Glomerular visceral epithelial cell (primary cell): ENCODE data around the gene S100A16.
"Not testable (repeated sequence)": the region's sequence is repeated elsewhere in the genome, so short reads cannot be mapped to it uniquely, and the experiment has no call there.

Experiments
- DNase-seq: peaks from one replicate; pipeline ENCODE4 v3.0.0-alpha.2; 2016; ENCODE audit errors: extremely low spot score

Gene S100A16

DNA sequence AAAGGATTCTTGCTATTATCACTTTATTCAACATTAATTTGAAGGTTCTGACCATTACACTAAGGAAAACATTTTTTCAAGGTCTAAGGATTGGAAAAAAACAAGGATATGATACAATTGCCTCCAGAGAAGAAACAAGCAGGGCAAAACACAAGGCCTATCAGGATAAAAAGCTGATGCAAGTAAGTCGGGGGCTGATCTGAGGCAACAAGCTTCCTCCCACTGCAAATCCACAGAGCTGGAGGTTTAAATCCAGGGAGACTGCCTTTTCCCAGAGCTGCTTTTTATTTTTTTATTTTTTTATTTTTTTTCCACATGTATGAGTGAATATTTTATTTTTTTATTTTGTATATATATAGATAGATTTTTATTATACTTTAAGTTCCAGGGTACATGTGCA lies 27.9 kb downstream of the S100A16 start:
- no peak for DNase-seq

DNA sequence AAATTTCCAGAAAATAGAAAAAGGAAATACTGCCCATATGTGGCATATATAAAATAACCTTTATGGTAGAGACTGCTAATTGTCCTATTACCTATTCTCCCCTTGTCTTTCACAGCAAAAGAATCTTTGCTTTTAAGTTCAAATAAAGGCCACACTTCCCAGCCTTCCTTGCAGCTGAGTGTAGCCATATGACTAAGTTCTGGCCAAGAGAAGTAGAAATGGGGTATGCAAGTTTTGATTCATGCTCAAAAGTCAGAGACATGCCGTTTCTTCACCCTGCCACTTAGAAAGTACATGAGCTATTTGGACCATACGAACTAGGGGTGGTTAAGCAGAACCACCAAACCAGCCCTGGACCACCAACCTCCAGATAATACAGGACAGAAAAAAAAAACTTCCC lies 29.0 kb downstream of the S100A16 start:
- DNase-seq = no peak

DNA sequence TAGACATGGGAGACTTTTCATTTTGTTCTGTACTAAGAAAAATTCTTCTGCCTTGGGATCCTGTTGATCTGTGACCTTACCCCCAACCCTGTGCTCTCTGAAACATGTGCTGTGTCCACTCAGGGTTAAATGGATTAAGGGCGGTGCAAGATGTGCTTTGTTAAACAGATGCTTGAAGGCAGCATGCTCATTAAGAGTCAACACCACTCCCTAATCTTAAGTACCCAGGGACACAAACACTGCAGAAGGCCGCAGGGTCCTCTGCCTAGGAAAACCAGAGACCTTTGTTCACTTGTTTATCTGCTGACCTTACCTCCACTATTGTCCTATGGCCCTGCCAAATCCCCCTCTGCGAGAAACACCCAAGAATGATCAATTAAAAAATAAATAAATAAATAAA lies 29.4 kb downstream of the S100A16 start:
- not testable (repeated sequence) for DNase-seq

DNA sequence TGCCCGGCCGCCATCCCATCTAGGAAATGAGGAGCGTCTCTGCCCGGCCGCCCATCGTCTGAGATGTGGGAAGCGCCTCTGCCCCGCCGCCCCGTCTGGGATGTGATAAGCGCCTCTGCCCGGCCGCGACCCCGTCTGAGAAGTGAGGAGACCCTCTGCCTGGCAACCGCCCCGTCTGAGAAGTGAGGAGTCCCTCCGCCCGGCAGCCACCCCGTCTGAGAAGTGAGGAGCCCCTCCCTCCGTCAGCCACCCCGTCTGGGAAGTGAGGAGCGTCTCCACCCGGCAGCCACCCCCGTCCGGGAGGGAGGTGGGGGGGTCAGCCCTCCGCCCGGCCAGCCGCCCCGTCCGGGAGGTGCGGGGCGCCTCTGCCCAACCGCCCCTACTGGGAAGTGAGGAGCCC lies 30.1 kb downstream of the S100A16 start:
- not testable (repeated sequence) for DNase-seq

DNA sequence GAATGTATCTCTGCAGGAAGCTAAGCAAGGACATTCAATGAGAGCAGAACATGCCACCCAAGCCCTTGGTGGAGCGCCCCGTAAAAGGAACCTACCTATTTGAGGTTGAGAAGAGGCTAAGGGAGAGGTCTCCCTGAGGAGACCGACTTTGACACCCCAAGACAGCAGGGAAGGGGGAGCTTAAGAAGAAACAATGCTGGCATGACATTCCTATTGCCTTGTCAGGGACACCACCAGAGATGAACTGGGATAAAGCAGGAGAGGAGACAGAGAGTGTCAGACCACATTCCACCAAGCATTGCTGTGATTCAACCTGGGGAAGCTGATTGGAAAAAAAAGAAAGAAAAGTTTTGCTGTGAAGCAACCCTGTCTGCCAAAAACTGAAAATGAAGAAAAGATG lies 34.0 kb downstream of the S100A16 start:
- DNase-seq = no peak

DNA sequence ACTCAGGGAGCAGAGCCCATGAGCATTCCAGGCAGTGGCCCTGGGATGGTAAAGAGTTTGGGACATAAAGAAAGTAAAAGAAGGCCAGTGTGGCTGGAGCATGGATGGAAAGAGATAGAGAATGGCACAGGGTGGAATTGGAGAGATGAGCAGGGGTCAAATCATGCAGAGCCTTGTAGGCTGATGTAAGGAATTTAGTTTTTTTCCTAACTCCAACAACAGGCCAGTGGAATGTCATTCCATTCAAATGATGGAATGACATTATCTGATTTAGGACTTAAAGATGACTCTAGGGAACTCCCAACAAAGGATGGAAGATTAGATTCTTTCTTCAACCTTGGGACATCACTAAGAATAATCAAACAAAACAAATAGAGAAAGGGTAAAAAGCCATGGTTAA lies 34.4 kb downstream of the S100A16 start:
- DNase-seq = no peak

DNA sequence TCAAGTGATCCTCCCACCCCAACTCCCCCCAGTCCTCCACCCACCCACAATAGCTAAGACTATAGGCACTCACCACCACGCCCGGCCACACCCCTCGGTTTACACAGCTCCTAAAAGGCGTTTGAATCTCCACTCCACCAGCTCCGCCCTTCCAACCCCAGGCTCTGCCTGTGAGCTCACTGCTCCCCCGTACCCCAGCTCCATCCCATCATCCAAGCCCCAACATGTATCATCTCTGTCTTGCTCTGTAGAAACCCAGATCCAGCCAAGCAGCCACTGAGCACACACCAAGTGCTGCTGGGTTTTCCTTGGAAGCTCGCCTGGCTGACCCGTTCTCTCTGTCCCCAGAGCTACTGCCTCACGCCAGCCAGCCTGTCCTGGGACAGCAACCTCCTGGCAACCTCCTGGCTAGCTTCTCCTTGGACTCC lies 35.3 kb downstream of the S100A16 start:
- no peak for DNase-seq

DNA sequence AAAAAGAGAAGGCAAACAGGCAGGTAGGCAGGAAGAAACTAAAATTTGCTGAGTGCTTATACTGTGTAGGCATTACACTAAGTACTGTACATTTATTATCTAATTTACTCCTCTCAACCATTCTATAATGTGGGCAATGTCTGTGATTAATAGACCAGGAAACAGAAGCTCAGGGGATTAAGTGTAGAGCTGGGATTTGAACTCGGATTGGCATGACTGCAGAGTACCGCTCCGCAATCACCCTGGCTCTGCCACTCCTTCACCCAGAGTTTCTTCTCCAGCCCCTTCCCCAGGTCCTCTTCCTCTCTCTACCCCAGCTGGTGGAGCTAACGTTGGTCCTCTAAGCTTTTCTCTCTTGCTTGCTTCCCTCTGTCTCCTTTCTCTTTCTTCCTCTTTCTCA lies 35.8 kb downstream of the S100A16 start:
- no peak for DNase-seq

DNA sequence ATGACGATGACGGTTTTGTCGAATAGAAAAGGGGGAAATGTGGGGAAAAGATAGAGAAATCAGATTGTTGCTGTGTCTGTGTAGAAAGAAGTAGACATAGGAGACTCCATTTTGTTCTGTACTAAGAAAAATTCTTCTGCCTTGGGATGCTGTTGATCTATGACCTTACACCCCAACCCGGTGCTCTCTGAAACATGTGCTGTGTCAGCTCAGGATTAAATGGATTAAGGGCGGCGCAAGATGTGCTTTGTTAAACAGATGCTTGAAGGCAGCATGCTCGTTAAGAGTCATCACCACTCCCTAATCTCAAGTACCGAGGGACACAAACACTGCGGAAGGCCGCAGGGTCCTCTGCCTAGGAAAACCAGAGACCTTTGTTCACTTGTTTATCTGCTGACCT lies 37.4 kb downstream of the S100A16 start:
- not testable (repeated sequence) for DNase-seq

DNA sequence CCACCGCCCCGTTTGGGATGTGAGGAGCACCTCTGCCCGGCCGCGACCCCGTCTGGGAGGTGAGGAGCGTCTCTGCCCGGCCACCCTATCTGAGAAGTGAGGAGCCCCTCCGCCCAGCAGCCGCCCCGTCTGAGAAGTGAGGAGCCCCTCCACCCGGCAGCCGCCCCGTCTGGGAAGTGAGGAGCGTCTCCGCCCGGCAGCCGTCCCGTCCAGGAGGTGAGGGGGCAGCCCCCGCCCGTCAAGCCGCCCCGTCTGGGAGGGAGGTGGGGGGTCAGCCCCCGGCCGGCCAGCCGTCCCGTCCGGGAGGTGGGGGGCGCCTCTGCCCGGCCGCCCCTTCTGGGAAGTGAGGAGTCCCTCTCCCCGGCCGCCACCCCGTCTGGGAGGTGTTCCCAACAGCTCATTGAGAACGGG lies 37.9 kb downstream of the S100A16 start:
- not testable (repeated sequence) for DNase-seq

DNA sequence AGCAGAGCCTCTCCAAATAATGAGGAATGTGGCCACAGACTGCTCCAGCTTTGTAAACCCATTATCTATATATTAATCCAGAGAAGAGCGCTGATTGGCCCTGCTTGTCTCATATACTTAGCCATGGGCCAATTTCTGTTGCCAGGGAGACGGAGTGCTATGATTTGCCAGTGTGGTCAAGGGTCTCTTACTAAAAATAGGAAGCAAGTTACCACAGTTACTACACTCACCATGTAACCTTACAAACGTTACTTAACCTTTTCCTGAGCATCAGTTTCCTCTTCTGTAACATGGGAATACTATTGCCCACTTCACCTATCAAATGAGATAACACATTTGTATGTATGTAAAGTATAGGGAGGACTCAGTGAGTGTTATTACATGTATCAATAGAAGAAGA lies 39.6 kb downstream of the S100A16 start:
- no peak for DNase-seq

DNA sequence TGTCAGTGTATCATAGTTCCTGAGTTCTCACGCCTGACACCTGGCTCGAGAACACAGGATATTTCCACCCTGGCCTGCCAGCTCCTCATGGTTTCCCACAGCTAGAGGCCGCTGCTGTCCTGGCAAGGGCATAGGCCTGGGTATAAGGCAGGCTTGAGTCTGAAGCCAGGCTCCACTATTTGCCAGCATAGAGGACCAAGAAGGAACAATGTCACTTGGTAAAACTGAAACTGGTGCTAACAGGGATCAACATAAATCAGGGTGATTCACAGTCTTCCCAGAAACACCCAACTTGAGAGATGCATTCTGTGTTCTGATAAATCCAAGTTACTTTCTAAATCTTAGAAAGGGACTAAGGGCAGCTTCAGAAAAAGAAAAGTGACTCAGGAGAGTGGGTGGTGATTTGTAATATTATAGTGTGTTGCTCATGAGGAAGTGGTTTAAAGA lies 40.3 kb downstream of the S100A16 start:
- peak; percentile 88 for DNase-seq

DNA sequence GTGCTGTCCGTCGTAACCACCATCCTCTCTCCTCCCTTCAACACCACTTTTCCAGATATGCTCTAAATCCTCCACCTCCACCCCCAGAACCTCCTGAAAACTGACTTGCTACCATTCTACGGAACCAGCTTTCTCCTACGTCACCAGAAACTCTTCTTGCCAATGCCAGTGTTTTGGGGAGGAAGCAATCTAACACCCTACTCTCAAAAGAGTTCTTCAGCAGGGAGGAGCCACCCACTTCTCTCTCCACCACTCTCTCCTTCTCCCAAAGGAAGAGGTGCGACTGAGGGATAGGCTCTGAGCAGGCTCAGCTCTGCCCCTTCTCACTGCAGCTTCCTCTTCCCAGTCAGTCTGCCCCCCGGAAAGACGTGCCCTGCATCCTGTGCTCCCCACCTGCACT lies 41.2 kb downstream of the S100A16 start:
- DNase-seq = no peak

DNA sequence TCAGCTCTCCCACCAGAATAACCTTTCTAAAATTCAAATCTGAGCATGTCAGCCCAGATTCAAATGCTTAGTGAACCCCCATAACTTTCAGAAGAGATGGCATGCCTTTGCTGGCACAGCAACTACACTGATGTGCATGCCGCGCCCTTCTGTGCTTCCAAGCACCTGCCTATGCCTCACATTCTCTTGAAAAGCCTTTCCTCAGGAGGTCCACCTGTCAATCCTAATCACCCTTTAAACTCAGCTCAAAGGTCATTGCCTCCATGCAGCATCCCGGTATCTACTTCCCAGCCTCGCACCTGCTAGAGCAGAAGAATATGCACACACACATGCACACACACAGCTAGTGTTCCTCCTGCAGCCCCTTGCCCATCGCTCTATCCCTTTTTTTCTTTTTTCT lies 42.1 kb downstream of the S100A16 start:
- no peak for DNase-seq

DNA sequence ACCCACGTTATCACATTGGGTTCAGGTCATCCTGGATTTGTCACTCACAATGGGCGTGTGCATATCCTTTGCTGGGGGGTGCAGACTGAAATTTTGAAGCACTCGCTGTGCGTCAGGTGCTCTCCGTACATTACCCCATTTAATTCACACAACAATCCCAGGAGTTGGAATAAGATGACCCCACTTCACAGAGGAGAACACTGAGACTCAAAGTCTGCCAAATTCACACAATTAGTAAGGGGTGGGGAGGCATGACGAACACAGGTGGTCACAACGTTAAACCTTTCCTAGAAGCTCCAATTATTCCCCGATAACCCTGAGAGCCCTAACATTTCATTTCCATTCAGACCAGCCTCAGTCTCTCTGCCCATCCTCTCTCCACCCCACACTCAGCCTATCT lies 43.5 kb downstream of the S100A16 start:
- DNase-seq = no peak

DNA sequence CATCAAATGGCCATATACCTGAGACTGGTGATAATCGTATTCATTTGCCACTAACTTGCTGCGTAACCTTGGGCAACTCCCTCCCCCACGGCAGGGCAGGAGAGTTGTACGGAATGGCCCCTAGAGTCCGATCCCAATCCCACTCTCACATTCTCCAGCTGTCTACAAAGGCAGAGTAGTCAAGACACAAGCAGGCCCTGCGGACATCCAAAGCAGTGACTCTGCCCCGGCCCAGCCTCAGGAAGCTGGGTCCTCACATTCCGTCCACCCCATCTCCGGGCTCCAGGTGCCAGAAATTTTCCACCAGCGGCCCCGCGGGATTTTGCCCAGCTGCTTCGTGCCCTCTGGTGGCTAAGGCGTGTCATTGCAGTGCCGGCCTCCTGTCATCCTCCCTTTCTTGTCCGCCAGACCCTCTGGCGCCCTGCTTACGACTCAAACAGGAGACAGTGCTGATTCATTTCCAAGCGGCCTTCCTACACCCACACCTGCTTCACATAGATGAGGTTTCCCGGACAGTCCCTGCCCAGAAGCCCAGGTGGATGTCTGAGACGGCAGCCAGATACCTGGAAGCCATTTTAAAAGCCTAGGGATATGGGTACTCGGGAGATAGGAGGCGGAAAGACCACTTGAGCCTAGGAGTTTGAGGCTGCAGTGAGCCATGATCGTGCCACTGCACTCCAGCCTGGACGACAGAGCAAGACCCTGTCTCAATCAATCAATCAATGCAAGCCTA lies 44.4 kb downstream of the S100A16 start:
- peak; percentile 93 for DNase-seq

DNA sequence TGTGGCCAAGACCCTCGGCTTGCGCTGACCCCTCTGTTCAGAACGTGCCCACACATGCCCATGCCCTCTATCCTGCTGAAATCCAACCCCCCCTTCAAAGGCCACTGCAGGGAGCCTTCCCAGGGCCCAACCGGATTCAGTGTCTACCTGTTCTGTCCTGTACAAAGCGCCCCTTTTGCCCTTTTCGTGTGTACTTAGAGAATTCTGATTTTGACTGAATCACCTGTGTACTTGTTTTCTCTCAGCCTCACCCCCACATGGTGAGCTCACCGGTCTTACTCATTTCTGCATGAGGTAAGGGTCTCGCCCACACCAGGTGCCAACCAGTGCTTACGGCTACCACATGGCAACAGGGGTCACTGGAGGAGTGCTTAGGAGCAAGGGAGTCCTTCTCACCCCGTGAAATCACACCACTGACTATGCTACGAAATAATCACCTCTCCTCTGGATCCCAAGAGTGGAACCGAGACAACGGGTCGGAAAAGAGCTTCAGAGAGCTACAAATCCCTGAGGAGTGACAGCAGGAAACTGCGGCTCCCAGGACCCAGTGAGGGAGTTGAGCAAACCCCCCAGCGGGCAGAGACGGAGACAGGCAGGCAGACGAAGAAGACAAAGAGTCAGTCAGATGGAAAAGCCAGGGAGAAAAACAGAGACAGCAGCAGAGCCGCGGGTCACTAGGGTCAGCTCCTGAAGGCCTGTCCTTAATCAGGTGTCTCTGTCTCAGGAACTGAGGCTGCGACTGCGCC lies 45.1 kb downstream of the S100A16 start:
- peak; percentile 90 for DNase-seq

DNA sequence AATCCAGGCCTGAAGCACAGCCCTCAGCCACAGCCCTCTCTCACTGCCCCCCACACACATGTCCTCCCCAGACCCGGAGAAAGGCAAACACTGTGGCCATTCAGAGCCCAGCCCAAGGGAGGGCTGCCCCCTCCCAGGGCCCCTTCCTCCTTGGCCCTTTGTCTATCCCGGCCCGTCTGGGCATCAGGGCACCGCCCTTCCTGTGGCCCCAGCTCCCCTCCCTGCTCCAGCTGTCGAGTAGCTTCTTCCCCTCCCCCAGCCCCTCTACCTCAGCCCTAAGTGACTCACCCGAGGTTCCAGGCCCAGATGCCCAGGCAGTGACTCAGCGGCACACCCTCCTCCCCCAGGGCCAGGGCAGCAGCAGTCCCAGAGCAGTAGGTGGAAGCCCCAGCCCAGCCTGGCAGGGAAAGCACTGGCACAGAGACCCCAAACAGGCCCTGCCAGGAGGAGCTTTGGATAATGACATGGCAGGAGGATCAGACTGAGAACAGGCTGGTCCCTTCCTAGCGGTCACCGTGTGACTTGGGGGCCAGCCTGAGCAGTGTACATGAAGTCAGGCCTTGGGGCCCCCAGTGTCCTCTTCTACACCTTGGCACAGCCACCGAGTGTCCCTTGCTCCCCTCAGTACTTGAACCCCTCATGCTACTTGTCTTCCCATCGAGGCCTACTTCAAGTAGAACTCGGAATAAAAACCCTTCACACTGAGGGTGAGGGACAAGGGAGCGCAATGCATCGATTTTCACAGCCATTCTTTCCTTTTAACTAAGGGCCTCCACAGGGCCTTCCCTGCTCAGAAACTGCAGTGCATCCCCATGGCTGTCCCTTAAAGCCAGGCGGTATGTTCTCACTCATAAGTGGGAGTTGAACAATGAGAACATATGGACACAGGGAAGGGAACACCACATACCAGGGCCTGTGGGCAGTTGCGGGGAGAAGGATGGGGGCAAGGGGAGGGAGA lies 46.2 kb downstream of the S100A16 start:
- DNase-seq = peak; percentile 100

DNA sequence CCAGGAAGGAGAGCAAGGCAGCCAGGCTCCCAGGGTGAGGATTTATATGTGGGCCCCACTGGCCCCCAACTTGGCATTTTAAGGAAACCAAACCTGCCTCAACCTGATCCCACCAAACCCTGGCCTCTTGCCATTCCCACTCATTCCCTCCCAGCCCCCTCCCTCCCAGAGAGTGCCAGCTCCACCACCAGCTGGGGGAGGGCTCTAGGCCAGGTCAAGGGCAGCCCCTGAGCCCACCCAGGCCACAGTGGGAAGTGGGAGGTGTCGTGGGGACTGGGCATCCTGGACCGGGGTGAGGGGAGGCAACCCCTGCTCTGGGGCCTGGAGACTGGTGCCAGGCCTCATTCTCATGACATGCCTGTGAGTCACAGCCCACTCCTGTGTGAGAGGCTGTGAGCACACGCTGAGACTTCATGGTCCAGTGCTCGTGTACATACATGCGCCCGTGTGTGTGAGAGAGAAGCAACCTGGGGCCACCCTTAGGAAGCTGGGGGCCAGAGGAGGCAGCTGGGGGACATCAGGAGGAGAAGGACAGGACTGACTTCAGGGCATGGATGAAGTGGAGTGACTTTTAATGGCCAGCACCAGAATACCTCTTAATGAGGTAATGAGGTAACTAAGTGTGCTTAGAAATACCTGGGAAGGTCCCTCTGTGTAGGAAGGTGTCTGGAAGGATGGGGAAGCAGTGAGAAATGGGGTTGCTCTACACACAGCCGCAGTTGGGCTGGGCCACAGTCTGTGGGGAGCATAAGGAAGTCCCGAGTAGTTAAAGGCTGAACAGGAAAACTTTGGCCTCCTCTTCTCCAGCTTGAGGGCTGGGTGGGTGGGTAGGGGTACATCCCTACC lies 47.2 kb downstream of the S100A16 start, which contains the start of gene S100A2:
S100A2 (minus strand) TSS at position 316 of the 846 bp plus-strand sequence. CDS start 1,967 bp downstream, outside the sequence.
- DNase-seq = peak; percentile 99

DNA sequence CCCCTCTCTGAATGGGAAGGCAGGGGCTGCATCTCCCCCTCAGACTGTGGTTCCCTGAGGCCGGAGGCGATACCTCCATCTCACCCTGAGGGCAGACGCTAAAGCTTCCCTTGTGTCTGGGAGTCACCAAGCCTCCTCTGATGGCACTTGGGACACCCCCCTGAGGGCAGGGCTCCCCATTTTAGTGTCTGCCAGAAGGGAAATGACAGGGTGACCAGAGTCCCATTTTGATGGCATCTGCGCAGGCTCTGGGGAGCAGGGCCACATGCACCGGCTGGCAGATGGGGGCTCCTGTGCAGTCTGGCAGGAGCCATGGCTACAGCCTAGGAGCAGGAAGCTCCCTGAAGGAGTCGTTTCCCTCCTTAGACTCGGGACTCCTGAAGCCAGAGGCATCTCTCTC lies 48.9 kb downstream of the S100A16 start:
- no peak for DNase-seq

DNA sequence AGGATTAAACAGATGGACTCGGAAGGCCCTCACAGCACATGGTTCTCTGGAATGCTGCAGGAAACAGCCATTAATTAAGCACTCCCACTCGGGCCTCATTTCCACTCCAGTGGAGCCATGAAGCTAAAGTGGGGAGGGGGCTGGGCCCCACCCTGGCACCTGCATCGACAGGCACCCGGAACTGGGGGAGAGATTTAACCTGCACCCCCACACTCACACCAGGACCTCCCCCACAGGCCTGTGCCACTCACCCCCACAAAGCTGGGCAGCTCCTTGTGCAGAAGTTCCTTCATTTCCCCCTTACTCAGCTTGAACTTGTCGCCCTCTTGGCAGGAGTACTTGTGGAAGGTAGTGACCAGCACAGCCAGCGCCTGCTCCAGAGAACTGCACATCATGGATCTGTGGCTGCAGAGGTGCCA lies 49.4 kb downstream of the S100A16 start:
- DNase-seq = no peak
